SU-DHL-6 (cell line): ENCODE measurements around the gene ASIP.

Experiments used
- H2AFZ ChIP-seq: fragments of 200-600 bp; sonication (generic); 2 replicates; pipeline ENCODE4 v1.6.1; 2014; ENCODE audit warnings: low read depth, mild to moderate bottlenecking, moderate library complexity, mixed read lengths, antibody characterized with exemption, low read length; ENCODE audit not compliant: severe bottlenecking
- H3F3A ChIP-seq: fragments of 200-600 bp; shearing (Covaris generic); 2 replicates; pipeline ENCODE4 v1.6.0; 2016; ENCODE audit warnings: antibody characterized with exemption, mild to moderate bottlenecking; ENCODE audit not compliant: insufficient read depth
- H3K27ac ChIP-seq: fragments of 200-600 bp; sonication (generic); 2 replicates; pipeline ENCODE4 v1.5.1; 2016; ENCODE audit warnings: low read depth, mild to moderate bottlenecking, low read length, moderate library complexity, mixed read lengths
- H3K27me3 ChIP-seq: fragments of 200-600 bp; sonication (generic), shearing (Covaris generic); 2 replicates; pipeline ENCODE4 v1.6.0; 2014; ENCODE audit warnings: mild to moderate bottlenecking, low read length
- H3K36me3 ChIP-seq: fragments of 200-600 bp; sonication (generic); 2 replicates; pipeline ENCODE4 v1.6.1; 2014; ENCODE audit warnings: mild to moderate bottlenecking, low read length, mixed read lengths
- H3K4me2 ChIP-seq: fragments of 300-600, 200-600 bp; shearing (Covaris generic), sonication (generic); 2 replicates; pipeline ENCODE4 v1.6.0; 2014; ENCODE audit warnings: low read length, low read depth, mild to moderate bottlenecking; ENCODE audit not compliant: poor library complexity, severe bottlenecking
- H3K4me3 ChIP-seq: fragments of 200-600 bp; sonication (generic); 2 replicates; pipeline ENCODE4 v1.5.1; 2014; ENCODE audit warnings: antibody characterized with exemption, low read length, mild to moderate bottlenecking, mixed read lengths; ENCODE audit not compliant: insufficient read depth, poor library complexity, severe bottlenecking
- H3K79me2 ChIP-seq: fragments of 200-600 bp; sonication (generic); 2 replicates; pipeline ENCODE4 v1.6.1; 2014; ENCODE audit warnings: mild to moderate bottlenecking, low read length, moderate library complexity; ENCODE audit not compliant: insufficient read depth
- H3K9ac ChIP-seq: fragments of 200-600 bp; sonication (generic); 2 replicates; pipeline ENCODE4 v1.7.0; 2014; ENCODE audit warnings: mild to moderate bottlenecking, low read length
- H3K9me2 ChIP-seq: fragments of 200-600 bp; sonication (generic); replicated peaks from 2 replicates; pipeline ENCODE4 v1.6.1; 2014; ENCODE audit warnings: low read length; ENCODE audit not compliant: insufficient read depth
- H3K9me3 ChIP-seq: fragments of 200-600 bp; sonication (generic); 2 replicates; pipeline ENCODE4 v1.6.1; 2014; ENCODE audit warnings: low read length, mixed read lengths; ENCODE audit not compliant: insufficient read depth
- H4K20me1 ChIP-seq: fragments of 200-600 bp; sonication (generic); 2 replicates; pipeline ENCODE4 v1.6.1; 2014; ENCODE audit warnings: low read depth, mild to moderate bottlenecking, antibody characterized with exemption, low read length, moderate library complexity, mixed read lengths
- CTCF ChIP-seq: fragments of 200-600 bp; sonication (generic); IDR thresholded peaks from one replicate; pipeline ENCODE4 v1.5.1; 2017; ENCODE audit warnings: antibody characterized with exemption, mild to moderate bottlenecking, low read length, moderate library complexity; ENCODE audit not compliant: insufficient read depth, poor library complexity, severe bottlenecking
- EZH2phosphoT487 ChIP-seq: fragments of 200-600 bp; sonication (generic), shearing (Covaris generic); conservative IDR thresholded peaks from 2 replicates; pipeline ENCODE4 v1.6.1; 2018; ENCODE audit warnings: mild to moderate bottlenecking, antibody characterized with exemption, low read length, moderate library complexity, mixed read lengths

Gene ASIP

GRCh38 chr20:34305333-34306230, 64.4 kb downstream of the ASIP start:
- Histone ChIP-seq H2AFZ (no peak overlapping the region), H3K9me2 (no peaks in the 10 kb centered on the region), H3K27ac (no peak overlapping the region), H3K36me3 (no peaks in the 10 kb centered on the region), H3K79me2 (peaks cover 22% of the 10 kb centered on the region), H3F3A (no peaks in the 10 kb centered on the region), H3K4me2 (no peak overlapping the region), H3K9ac (no peak overlapping the region), H4K20me1 (no peaks in the 10 kb centered on the region), H3K9me3 (no peaks in the 10 kb centered on the region), H3K27me3 (no peaks in the 10 kb centered on the region), H3K4me3 (no peak overlapping the region)
- TF ChIP-seq EZH2phosphoT487 = no peak
- no peak for TF ChIP-seq CTCF

GRCh38 chr20:34309691-34310090, 68.5 kb downstream of the ASIP start:
- Histone ChIP-seq H3K27me3 (no peaks in the 10 kb centered on the region), H3K9me2 (no peaks in the 10 kb centered on the region), H3K36me3 (no peaks in the 10 kb centered on the region), H3K4me2 (no peak overlapping the region), H3K9ac (no peak overlapping the region), H3K27ac (no peak overlapping the region), H2AFZ (no peak overlapping the region), H3K4me3 (no peak overlapping the region), H3F3A (no peaks in the 10 kb centered on the region), H3K9me3 (no peaks in the 10 kb centered on the region), H4K20me1 (no peaks in the 10 kb centered on the region), H3K79me2 (no peaks in the 10 kb centered on the region)
- TF ChIP-seq EZH2phosphoT487 = no peak
- TF ChIP-seq CTCF = no peak

- Histone ChIP-seq H3K36me3 (no peaks in the 10 kb centered on the region), H3K27me3 (no peaks in the 10 kb centered on the region), H3K9ac (no peak overlapping the region), H3K9me2 (no peaks in the 10 kb centered on the region), H3F3A (no peaks in the 10 kb centered on the region), H3K4me3 (no peak overlapping the region), H3K4me2 (no peak overlapping the region), H4K20me1 (no peaks in the 10 kb centered on the region), H2AFZ (no peak overlapping the region), H3K27ac (no peak overlapping the region), H3K79me2 (no peaks in the 10 kb centered on the region), H3K9me3 (no peaks in the 10 kb centered on the region)
- no peak for TF ChIP-seq EZH2phosphoT487
- TF ChIP-seq CTCF = no peak
Measured at GRCh38 chr20:34310481-34311117, 69.4 kb downstream of the ASIP start.
